HG03159 (cell line): ENCODE measurements around the gene EMILIN1.
"Not testable (repeated sequence)": the region's sequence is repeated elsewhere in the genome, so short reads cannot be mapped to it uniquely, and the experiment has no call there.

Experiments used
- ATAC-seq: cut with Tn5 transposase; IDR thresholded peaks from one replicate; pipeline ENCODE4 v1.9.1; 2021; ENCODE audit warnings: mild to moderate bottlenecking, moderate library complexity; ENCODE audit not compliant: unreplicated experiment

The EMILIN1 gene

DNA sequence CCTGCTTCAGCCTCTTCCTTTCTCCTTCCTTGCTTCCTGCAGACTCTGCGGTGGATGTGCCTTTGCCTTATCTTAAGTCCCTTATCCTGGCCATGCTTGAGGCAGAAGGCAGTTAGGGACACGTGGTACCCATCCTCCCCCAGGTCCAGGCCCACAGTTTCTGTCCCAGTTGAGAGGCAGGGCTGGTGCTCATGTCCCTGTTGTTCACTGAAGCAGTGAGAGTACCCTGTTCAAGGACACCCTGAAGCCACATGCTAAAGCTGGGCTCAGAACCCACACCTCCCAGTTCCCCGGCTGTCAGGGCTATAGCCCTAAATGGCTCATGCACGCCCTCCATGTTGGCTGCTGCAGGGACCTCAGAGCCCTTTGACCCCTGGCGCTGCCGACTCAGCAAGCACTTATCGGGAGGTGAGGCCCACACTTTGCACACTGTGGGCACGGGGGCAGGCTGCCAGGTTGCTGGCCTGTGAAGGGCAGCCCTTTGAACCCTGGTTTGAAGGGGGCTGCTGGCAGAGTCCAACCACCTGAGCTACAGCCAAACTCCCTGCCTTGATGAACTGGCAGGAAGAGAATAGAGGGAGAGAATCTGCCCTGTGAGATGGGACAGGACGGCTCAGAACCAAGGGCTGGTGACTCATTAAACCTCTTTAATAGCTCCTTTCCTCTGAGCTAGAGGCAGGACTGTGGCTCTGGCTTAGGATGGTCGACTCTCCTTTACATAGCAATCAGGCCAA is 14.4 kb downstream of the EMILIN1 start:
- ATAC-seq: no peak

DNA sequence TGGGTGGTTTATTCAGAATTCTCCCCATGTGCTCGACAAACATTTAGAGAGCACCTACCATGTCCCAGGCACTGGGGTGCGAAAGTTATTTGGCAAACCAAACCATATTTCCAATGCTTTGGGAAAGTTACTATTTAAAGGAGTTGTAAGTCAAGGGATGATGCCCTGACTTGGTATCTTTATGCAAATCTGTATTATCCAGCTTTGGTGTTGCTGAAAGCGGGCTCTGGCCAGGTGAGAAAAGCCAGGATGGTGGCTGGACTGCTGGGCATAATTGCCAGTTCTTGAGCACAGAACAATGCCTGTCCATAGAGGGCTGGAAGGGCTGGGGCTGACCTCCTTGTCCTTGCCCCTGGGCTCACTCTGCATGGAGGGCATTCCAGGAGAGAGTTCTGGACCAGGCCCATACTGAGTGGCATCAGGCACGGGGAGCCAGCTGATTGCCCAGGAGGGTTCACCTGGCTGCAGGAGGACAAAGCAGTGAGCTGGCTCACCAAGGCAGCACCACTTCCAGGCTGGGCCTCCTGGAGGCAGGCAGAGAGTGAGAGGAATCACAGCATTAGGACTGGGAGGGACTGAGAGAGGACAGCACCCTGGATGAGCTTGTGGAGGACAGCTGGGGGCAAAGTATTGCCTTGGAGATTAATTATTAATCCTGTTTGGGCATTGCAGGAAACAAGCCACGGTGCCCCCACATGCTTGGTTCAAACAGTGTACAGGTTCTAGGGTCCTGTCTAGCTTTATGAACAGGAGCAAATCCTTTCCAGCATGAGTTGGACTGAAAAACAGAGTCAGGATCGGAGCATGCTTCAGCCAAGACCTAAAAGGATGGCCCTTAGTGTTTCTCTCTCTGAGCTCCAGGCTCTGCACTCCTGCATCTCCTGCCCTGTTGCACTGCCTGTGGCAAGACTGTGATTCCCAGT is 15.3 kb downstream of the EMILIN1 start:
- ATAC-seq: no peak

DNA sequence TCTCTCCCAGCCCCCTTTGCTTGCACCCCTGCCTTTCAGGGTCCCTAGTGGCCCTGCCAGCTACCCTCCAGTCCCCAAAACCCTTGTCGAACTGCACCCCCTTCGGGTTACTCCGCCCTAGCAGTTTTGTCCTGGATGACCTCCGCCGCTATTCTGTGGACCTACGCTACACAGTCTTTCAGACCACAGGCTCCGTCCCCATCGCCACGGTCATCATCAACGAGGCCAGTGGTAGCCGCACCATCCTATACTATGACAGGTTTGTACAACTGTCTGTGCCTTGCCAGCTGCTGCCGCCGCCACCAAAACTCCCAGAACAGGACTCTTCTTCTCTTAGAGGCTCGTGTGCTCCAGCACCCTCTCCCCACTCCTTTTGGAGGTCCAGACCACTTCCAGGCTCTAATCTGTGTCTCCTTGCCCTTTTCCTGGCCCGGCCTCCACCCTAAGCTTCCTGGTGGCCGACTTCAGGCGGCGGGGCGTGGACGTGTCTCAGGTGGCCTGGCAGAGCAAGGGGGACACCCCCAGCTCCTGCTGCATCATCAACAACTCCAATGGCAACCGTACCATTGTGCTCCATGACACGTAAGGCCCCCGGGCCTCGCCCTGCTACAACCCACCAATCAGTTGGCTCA is 16.1 kb downstream of the EMILIN1 start:
- ATAC-seq: no peak

DNA sequence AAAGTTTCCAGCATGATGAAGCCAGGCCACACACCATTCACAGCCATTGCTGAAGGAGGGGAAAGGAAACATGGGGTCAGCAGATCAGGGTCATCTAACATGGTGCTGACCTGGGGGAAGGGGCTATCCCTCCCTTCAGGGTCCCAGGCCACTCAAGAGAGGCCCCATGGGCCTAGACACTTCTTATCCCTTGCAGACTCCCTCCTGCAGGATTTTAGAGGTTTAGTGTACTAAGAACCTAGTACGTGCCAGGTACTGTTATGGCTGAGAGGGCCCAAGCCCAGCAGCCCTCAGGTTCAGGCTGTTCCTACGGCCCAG is 17.0 kb downstream of the EMILIN1 start:
- ATAC-seq: no peak

- no peak for ATAC-seq
These were observed 17.6 kb downstream of the EMILIN1 start for GRCh38 chr2:27095745-27096651.

DNA sequence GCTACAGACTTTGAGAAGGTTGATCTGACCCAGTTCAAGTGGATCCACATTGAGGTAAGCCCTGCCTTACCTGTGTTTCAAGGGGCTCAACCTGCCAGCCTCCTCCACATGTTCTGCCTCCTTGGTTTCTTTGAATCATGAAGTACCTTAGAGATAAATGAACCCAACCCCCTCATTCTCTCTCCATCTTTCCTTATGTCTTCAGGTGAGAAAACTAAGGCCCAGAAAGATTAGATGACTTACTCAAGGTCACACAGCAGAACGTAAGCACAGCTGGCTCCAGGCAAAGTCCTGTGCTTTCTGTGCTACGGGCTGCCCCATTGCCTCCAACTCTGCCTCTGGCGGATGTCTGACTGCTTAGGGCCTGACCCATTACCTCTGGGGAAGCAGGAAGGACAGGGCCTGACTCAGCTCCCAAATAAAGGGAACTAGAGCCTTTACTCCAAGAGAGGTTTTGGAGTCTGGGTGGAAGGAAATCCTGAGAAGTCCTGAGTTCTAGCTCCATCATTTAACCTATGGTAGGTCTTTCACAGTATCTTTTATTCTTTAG is 18.4 kb downstream of the EMILIN1 start:
- ATAC-seq: no peak

DNA sequence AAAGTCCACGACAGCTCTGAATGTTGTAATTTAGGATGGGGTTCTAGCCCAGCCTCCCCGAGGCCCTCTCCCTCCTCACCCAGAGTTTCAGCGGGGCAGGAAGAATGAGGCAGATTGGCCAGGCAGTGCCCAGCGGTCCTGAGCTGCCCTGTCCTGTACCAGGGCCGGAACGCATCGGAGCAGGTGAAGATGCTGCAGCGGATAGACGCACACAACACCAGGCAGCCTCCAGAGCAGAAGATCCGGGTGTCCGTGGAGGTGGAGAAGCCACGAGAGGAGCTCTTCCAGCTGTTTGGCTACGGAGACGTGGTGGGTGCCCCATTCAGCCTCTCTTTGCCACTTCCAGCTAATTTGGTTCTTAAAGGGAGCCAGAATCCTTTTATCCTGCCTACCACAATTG is 18.9 kb downstream of the EMILIN1 start:
- ATAC-seq: no peak

GRCh38 chr2:27099334-27099955 is 21.0 kb downstream of the EMILIN1 start:
- ATAC-seq: no peak

DNA sequence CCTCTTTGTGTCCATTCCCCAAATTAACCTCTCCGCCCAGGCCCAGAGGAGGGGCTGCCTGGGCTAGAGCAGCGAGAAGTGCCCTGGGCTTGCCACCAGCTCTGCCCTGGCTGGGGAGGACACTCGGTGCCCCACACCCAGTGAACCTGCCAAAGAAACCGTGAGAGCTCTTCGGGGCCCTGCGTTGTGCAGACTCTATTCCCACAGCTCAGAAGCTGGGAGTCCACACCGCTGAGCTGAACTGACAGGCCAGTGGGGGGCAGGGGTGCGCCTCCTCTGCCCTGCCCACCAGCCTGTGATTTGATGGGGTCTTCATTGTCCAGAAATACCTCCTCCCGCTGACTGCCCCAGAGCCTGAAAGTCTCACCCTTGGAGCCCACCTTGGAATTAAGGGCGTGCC is 21.6 kb downstream of the EMILIN1 start:
- no peak for ATAC-seq

- ATAC-seq: no peak
These were observed 23.9 kb downstream of the EMILIN1 start for GRCh38 chr2:27102329-27102728.

- no peak for ATAC-seq
These were observed 27.6 kb downstream of the EMILIN1 start for GRCh38 chr2:27105981-27106380.

DNA sequence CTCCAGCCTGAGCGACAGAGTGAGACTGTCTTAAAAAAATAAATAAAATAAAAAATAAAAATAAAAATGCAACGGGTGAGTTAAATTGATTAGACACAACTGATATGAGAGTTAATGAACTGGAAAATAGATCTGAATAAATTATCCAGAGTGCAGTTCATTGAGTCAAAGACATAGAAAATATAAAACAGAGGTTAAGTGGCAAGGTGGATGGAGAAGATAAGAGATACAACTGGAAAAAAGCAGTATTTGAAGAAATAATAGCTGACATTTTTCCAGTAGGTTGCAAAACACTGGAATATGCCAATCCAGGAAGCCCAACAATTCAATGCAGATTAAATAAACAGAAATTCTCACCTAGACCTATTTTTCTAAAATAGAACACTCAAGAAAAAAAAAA is 29.8 kb downstream of the EMILIN1 start:
- no peak for ATAC-seq

- ATAC-seq: no peak
These were observed 30.7 kb downstream of the EMILIN1 start for GRCh38 chr2:27109083-27109482.

DNA sequence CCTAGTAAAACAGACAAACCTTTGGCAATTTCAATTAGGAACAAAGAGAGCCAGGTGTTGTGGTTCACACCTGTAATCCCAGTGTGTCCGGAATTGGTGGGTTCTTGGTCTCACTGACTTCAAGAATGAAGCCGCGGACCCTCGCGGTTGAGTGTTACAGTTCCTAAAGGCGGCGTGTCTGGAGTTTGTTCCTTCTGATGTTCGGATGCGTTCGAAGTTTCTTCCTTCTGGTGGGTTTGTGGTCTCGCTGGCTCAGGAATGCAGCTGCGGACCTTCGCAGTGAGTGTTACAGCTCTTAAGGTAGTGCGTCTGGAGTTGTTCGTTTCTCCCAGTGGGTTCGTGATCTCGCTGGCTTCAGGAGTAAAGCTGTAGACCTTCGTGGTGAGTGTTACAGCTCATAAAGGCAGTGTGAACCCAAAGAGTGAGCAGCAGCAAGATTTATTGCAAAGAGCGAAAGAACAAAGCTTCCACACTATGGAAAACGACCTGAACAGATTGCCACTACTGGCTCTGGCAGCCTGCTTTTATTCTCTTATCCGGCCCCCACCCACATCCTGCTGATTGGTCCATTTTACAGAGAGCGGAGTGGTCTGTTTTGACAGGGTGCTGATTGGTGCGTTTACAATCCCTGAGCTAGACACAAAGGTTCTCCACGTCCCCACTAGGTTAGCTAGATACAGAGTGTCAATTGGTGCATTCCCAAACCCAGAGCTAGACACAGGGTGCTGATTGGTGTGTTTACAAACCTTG is 32.4 kb downstream of the EMILIN1 start:
- not testable (repeated sequence) for ATAC-seq

DNA sequence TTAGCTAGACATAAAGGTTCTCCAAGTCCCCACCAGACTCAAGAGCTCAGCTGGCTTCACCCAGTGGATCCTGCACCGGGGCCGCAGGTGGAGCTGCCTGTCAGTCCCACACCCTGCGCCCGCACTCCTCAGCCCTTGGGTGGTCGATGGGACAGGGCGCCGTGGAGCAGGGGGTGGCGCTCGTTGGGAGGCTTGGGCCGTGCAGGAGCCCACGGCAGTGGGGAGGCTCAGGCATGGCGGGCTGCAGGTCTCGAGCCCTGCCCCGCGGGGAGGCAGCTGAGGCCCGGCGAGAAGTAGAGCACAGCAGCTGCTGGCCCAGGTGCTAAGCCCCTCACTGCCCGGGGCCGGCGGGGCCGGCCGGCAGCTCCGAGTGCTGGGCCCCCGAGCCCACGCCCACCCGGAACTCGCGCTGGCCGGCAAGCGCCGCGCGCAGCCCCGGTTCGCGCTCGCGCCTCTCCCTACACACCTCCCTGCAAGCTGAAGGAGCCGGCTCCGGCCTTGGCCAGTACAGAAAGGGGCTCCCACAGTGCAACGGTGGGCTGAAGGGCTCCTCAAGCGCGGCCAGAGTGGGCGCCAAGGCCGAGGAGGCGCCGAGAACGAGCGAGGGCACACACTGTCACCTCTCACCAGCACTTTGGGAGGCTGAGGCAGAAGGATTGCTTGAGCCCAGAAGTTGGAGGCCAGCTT is 33.1 kb downstream of the EMILIN1 start:
- ATAC-seq: not testable (repeated sequence)

- ATAC-seq: no peak
These were observed 37.1 kb downstream of the EMILIN1 start for GRCh38 chr2:27115519-27115918.

DNA sequence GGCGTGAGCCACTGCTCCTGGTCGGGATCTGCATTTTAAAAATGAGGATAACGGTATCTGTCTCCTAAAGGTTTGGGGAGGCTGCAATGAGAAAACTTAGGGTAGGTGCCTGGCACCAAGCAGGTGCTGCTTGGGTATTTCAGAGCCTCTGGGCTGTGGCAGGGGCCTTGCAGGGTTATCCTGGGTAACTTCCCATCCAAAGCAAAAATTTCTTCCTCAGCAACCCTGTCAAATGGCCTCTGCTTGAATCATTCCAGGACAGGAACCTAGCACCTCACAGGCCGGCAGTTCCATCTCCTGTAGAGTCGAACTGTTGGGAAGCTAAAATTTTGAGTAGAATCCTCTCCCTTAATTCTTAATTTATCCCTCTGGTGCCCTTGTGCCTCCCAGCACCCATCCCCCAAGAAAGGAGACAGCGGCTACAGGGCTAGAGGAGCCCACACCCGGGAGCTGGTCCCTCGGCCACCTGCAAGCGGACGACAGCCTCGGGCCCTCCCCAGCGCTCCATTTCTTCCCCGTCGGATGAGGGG is 39.6 kb downstream of the EMILIN1 start:
- no peak for ATAC-seq

- no peak for ATAC-seq
These were observed 40.3 kb downstream of the EMILIN1 start, which contains the start of gene CGREF1 for GRCh38 chr2:27118525-27119329. TSS of gene CGREF1 (minus strand) at chr2:27119128. CDS start at chr2:27104366, 14,762 bp downstream.
